HS-5 (cell line): ENCODE data around the gene SPACA1.
"Not testable (repeated sequence)": the region's sequence is repeated elsewhere in the genome, so short reads cannot be mapped to it uniquely, and the experiment has no call there.

ENCODE experiments used
- DNase-seq: peaks from one replicate; pipeline ENCODE4 v3.0.0-alpha.2; 2012; ENCODE audit warnings: low read depth

Gene SPACA1

GRCh38 chr6:88047510-88048150 lies at the start of gene SPACA1:
TSS of gene SPACA1 (plus strand) at chr6:88047841. CDS start at chr6:88047906, 65 bp downstream.
- DNase-seq = no peak

- DNase-seq = no peak
Measured at GRCh38 chr6:88000713-88001112, 46.9 kb upstream of the SPACA1 start.

GRCh38 chr6:88001279-88001678 lies 46.4 kb upstream of the SPACA1 start:
- not testable (repeated sequence) for DNase-seq

GRCh38 chr6:88004707-88005106 lies 42.9 kb upstream of the SPACA1 start:
- DNase-seq = no peak

GRCh38 chr6:88006557-88006956 lies 41.1 kb upstream of the SPACA1 start:
- DNase-seq = no peak

- no peak for DNase-seq
Measured at GRCh38 chr6:88008411-88008810, 39.2 kb upstream of the SPACA1 start.

- peak; percentile 18 for DNase-seq
Measured at GRCh38 chr6:88008831-88009231, 38.8 kb upstream of the SPACA1 start.

- no peak for DNase-seq
Measured at GRCh38 chr6:88013015-88013414, 34.6 kb upstream of the SPACA1 start.

GRCh38 chr6:88013554-88013953 lies 34.1 kb upstream of the SPACA1 start:
- no peak for DNase-seq

- no peak for DNase-seq
Measured at GRCh38 chr6:88020439-88020838, 27.2 kb upstream of the SPACA1 start.

GRCh38 chr6:88024696-88025095 lies 22.9 kb upstream of the SPACA1 start:
- no peak for DNase-seq

GRCh38 chr6:88031550-88031949 lies 16.1 kb upstream of the SPACA1 start:
- no peak for DNase-seq

GRCh38 chr6:88044530-88044929 lies 3.1 kb upstream of the SPACA1 start:
- DNase-seq = no peak

GRCh38 chr6:88045521-88046136 lies 2.0 kb upstream of the SPACA1 start:
- no peak for DNase-seq

GRCh38 chr6:88048578-88048977 lies 937 bp downstream of the SPACA1 start:
- DNase-seq = no peak

- DNase-seq = no peak
Measured at GRCh38 chr6:88050140-88050818, 2.6 kb downstream of the SPACA1 start.

GRCh38 chr6:88059191-88059590 lies 11.6 kb downstream of the SPACA1 start:
- DNase-seq = no peak

GRCh38 chr6:88062376-88062775 lies 14.7 kb downstream of the SPACA1 start:
- no peak for DNase-seq

- no peak for DNase-seq
Measured at GRCh38 chr6:88072462-88072861, 24.8 kb downstream of the SPACA1 start.

GRCh38 chr6:88074791-88075190 lies 27.1 kb downstream of the SPACA1 start:
- DNase-seq = no peak

GRCh38 chr6:88077305-88077704 lies 29.7 kb downstream of the SPACA1 start:
- no peak for DNase-seq

GRCh38 chr6:88086792-88087191 lies 39.2 kb downstream of the SPACA1 start:
- DNase-seq = no peak

GRCh38 chr6:88089708-88090107 lies 42.1 kb downstream of the SPACA1 start:
- DNase-seq = no peak
